Measurements from ENCODE around the gene SURF1.

SURF1 gene

GRCh38 chr9:133384736-133385321 lies 28.5 kb upstream of the SURF1 start:
- TF ChIP-seq TAF1 (IDR thresholded peaks at IDR 0.05; ENCODE audit: low read depth) (no peak), ZBTB7A (IDR thresholded peaks at IDR 0.05; ENCODE audit: low read depth) (no peak), EP300 (IDR thresholded peaks at IDR 0.05; ENCODE audit: borderline replicate concordance) (no peak), USF1 (IDR thresholded peaks at IDR 0.05) (no peak), NFIC (IDR thresholded peaks at IDR 0.05) (no peak), CEBPB (IDR thresholded peaks at IDR 0.05) (no peak), CREB1 (IDR thresholded peaks at IDR 0.05; ENCODE audit: low read depth) (no peak), YY1 (IDR thresholded peaks at IDR 0.05; ENCODE audit: low read depth) (no peak), FOXM1 (IDR thresholded peaks at IDR 0.05; ENCODE audit: borderline replicate concordance, low read depth) (no peak), EGR1 (IDR thresholded peaks at IDR 0.05) (no peak), TCF12 (IDR thresholded peaks at IDR 0.05; ENCODE audit: low read depth) (no peak), RAD21 (IDR thresholded peaks at IDR 0.05; ENCODE audit: low read depth) (no peak), TEAD4 (IDR thresholded peaks at IDR 0.05) (no peak), MAX (IDR thresholded peaks at IDR 0.05) (no peak), REST (IDR thresholded peaks at IDR 0.05; ENCODE audit: low read depth) (no peak)

GRCh38 chr9:133383438-133383837 lies 27.2 kb upstream of the SURF1 start:
- TF ChIP-seq TAF1 (IDR thresholded peaks at IDR 0.05; ENCODE audit: low read depth): no peak
- no peak for TF ChIP-seq CEBPB (IDR thresholded peaks at IDR 0.05)
- TF ChIP-seq EP300 (IDR thresholded peaks at IDR 0.05; ENCODE audit: borderline replicate concordance): no peak
- TF ChIP-seq TEAD4 (IDR thresholded peaks at IDR 0.05): no peak
- TF ChIP-seq ZBTB7A (IDR thresholded peaks at IDR 0.05; ENCODE audit: low read depth): no peak
- no peak for TF ChIP-seq TCF12 (IDR thresholded peaks at IDR 0.05; ENCODE audit: low read depth)
- no peak for TF ChIP-seq CREB1 (IDR thresholded peaks at IDR 0.05; ENCODE audit: low read depth)
- no peak for TF ChIP-seq YY1 (IDR thresholded peaks at IDR 0.05; ENCODE audit: low read depth)
- no peak for TF ChIP-seq REST (IDR thresholded peaks at IDR 0.05; ENCODE audit: low read depth)

- TF ChIP-seq USF1 (IDR thresholded peaks at IDR 0.05): no peak
- no peak for TF ChIP-seq TEAD4 (IDR thresholded peaks at IDR 0.05)
- no peak for TF ChIP-seq TAF1 (IDR thresholded peaks at IDR 0.05; ENCODE audit: low read depth)
These were observed 26.3 kb upstream of the SURF1 start for GRCh38 chr9:133382507-133383141.

GRCh38 chr9:133380734-133381133 lies 24.4 kb upstream of the SURF1 start:
- no peak for TF ChIP-seq ZBTB7A (IDR thresholded peaks at IDR 0.05; ENCODE audit: low read depth)
- TF ChIP-seq REST (IDR thresholded peaks at IDR 0.05; ENCODE audit: low read depth): no peak
- no peak for TF ChIP-seq CREB1 (IDR thresholded peaks at IDR 0.05; ENCODE audit: low read depth)
- no peak for TF ChIP-seq NFIC (IDR thresholded peaks at IDR 0.05)
- TF ChIP-seq MAX (IDR thresholded peaks at IDR 0.05): no peak
- no peak for TF ChIP-seq TAF1 (IDR thresholded peaks at IDR 0.05; ENCODE audit: low read depth)
- no peak for TF ChIP-seq CEBPB (IDR thresholded peaks at IDR 0.05)
- TF ChIP-seq EP300 (IDR thresholded peaks at IDR 0.05; ENCODE audit: borderline replicate concordance): no peak
- no peak for TF ChIP-seq RAD21 (IDR thresholded peaks at IDR 0.05; ENCODE audit: low read depth)
- TF ChIP-seq TEAD4 (IDR thresholded peaks at IDR 0.05): no peak
- TF ChIP-seq EGR1 (IDR thresholded peaks at IDR 0.05): no peak
- no peak for TF ChIP-seq YY1 (IDR thresholded peaks at IDR 0.05; ENCODE audit: low read depth)
- TF ChIP-seq USF1 (IDR thresholded peaks at IDR 0.05): no peak
- no peak for TF ChIP-seq FOXM1 (IDR thresholded peaks at IDR 0.05; ENCODE audit: borderline replicate concordance, low read depth)
- no peak for TF ChIP-seq TCF12 (IDR thresholded peaks at IDR 0.05; ENCODE audit: low read depth)

All from Ishikawa (cell line).